ENCODE results near the gene CIP2A. TPM values are rescaled to one million over a fixed set of nuclear protein-coding genes. Genes with fewer than 3 reads are reported as not detected.

The CIP2A gene
- total and polyA plus RNA-seq, 2 of the 4 experiments (the other 2 are of a cell fraction): 8.5 to 27.8 TPM

- Histone ChIP-seq H4K91ac (ENCODE audit: insufficient read depth, low read depth, low read length) (no peak overlapping the region), H2AFZ (replicated peaks; ENCODE audit: low read length, poor library complexity) (no peak overlapping the region), H3K9me1 (ENCODE audit: insufficient read depth, low read length) (no peaks in the 10 kb centered on the region), H3K4me2 (ENCODE audit: low read depth, low read length) (no peak overlapping the region), H2AK5ac (ENCODE audit: low read depth, low read length) (no peak overlapping the region), H4K5ac (ENCODE audit: low read depth, low read length) (no peak overlapping the region), H3K4ac (ENCODE audit: low read depth, low read length) (no peak overlapping the region), H3K4me1 (ENCODE audit: control insufficient read depth, insufficient read depth, low read length) (no peaks in the 10 kb centered on the region), H2BK15ac (ENCODE audit: low read depth, low read length) (no peak overlapping the region), H3K79me1 (ENCODE audit: low read depth in 1 of 2, low read length in 2 of 2) (no peaks in the 10 kb centered on the region), H4K8ac (ENCODE audit: low read depth in 2 of 2, low read length in 2 of 2) (no peak overlapping the region), H3K27me3 (ENCODE audit: control insufficient read depth, insufficient read depth, low read length) (no peaks in the 10 kb centered on the region), H3K56ac (ENCODE audit: extremely low read depth, insufficient read depth, low read length) (no peak overlapping the region), H2BK5ac (ENCODE audit: low read depth, low read length, poor library complexity, severe bottlenecking) (no peak overlapping the region), H3K36me3 (ENCODE audit: control insufficient read depth, insufficient read depth, low read length) (no peaks in the 10 kb centered on the region), H3K9me3 (ENCODE audit: control insufficient read depth, insufficient read depth, low read length) (no peaks in the 10 kb centered on the region), H2BK20ac (ENCODE audit: low read depth, low read length) (no peak overlapping the region), H4K20me1 (ENCODE audit: insufficient read depth, low read length) (no peaks in the 10 kb centered on the region), H2AK9ac (replicated peaks; ENCODE audit: low read depth, low read length, poor library complexity) (no peak overlapping the region), H3K9ac (ENCODE audit: low read depth, low read length) (no peak overlapping the region), H3K14ac (replicated peaks; ENCODE audit: low read depth, low read length) (no peak overlapping the region), H2BK120ac (ENCODE audit: low read depth, low read length) (no peak overlapping the region), H3K4me3 (ENCODE audit: insufficient read depth, low read depth, low read length) (no peak overlapping the region), H3K27ac (ENCODE audit: insufficient read depth, low read length) (no peak overlapping the region), H3K23ac (ENCODE audit: low read depth, low read length) (no peak overlapping the region), H3K18ac (ENCODE audit: low read depth, low read length) (no peak overlapping the region)
- ChIA-PET POLR2A (ENCODE audit: unreplicated experiment) (no interaction called here), CTCF (no interaction called here)
- dilution Hi-C loops (cut with HindIII; ENCODE audit: low sequenced_read_pairs, unreplicated experiment) (no loop called here), in situ Hi-C loops (cut with MboI; ENCODE audit: low sequenced_read_pairs) (no loop called here), intact Hi-C loops (cut with micrococcal nuclease) (no loop called here)
- TF ChIP-seq SMC3 (IDR thresholded peaks at IDR 0.05; ENCODE audit: low read depth, low read length): no peak
- WGBS, 2 experiments (ENCODE audit: extremely low coverage in 2 of 2, insufficient read length in 1 of 2): no CpG with 5 or more reads among the region's 4 CpGs
- no TSS peak for BruUV-seq (replicated peaks)
- DNase-seq (no peak), ATAC-seq (ENCODE audit: low read depth) (no peak)
Observed at GRCh38 chr3:108608750-108609149, 19.5 kb upstream of the CIP2A start.
